HepG2 (cell line): ENCODE results near the gene SLC22A23. TPM values are rescaled to one million over a fixed set of nuclear protein-coding genes. Genes with fewer than 3 reads are reported as not detected.

Experiments
- EP300 ChIP-seq, 3 experiments: sonication (generic) in 1 of 3; formaldehyde crosslinking in 1 of 3; IDR thresholded peaks; 2 replicates each; pipeline versions ENCODE4 v1.5.1 to v1.6.1; 2011 to 2020; ENCODE audit warnings: low read depth in 2 of 3, low read length in 2 of 3, borderline replicate concordance in 1 of 3, improper control_type of control experiment in 1 of 3, mild to moderate bottlenecking in 1 of 3, missing genetic modification reagents in 1 of 3, moderate library complexity in 1 of 3
- FOXP4 ChIP-seq: sonication (generic); formaldehyde crosslinking; IDR thresholded peaks from 2 replicates; pipeline ENCODE4 v1.4.0; 2020; ENCODE audit warnings: missing genetic modification reagents
- GATAD1 ChIP-seq: IDR thresholded peaks from 2 replicates; pipeline ENCODE4 v1.6.1; 2016; ENCODE audit warnings: missing genetic modification reagents, missing compliant biosample characterization
- HOMEZ ChIP-seq: IDR thresholded peaks from 2 replicates; pipeline ENCODE4 v1.6.1; 2016; ENCODE audit warnings: low read depth
- NR0B2 ChIP-seq: sonication (generic); formaldehyde crosslinking; IDR thresholded peaks from 2 replicates; pipeline ENCODE4 v1.4.0; 2020; ENCODE audit warnings: mild to moderate bottlenecking, missing genetic modification reagents
- PPARG ChIP-seq: conservative IDR thresholded peaks from 2 replicates; pipeline ENCODE4 v1.6.1; 2016; ENCODE audit warnings: missing biosample characterization, missing genetic modification reagents
- PRMT3 ChIP-seq: sonication (generic); formaldehyde crosslinking; IDR thresholded peaks from 2 replicates; pipeline ENCODE4 v1.8.1; 2022; ENCODE audit warnings: low read depth, mild to moderate bottlenecking, moderate library complexity, missing genetic modification reagents, borderline replicate concordance
- RXRB ChIP-seq: IDR thresholded peaks from 2 replicates; pipeline ENCODE4 v1.6.1; 2016; ENCODE audit warnings: borderline replicate concordance, missing genetic modification reagents, missing compliant biosample characterization
- SAP130 ChIP-seq: IDR thresholded peaks from 2 replicates; pipeline ENCODE4 v1.6.1; 2016; ENCODE audit warnings: low read depth
- SOX6 ChIP-seq, 2 experiments: fragments of 450-650 bp in 1 of 2; sonication (generic) in 1 of 2; formaldehyde crosslinking in 1 of 2; IDR thresholded peaks; 2 replicates each; pipeline versions ENCODE4 v1.4.0 to v1.6.1; 2017 to 2020; ENCODE audit warnings: antibody characterized with exemption in 1 of 2, mild to moderate bottlenecking in 1 of 2, missing genetic modification reagents in 1 of 2
- ZNF101 ChIP-seq: sonication (generic); formaldehyde crosslinking; IDR thresholded peaks from 2 replicates; pipeline ENCODE4 v1.4.0; 2020; ENCODE audit warnings: mild to moderate bottlenecking, low read depth, missing genetic modification reagents, borderline replicate concordance
- ZNF564 ChIP-seq: sonication (generic); formaldehyde crosslinking; IDR thresholded peaks from 2 replicates; pipeline ENCODE4 v1.8.1; 2023; ENCODE audit warnings: mild to moderate bottlenecking, missing genetic modification reagents
- ZNF646 ChIP-seq: sonication (generic); formaldehyde crosslinking; IDR thresholded peaks from 2 replicates; pipeline ENCODE4 v1.9.0; 2021; ENCODE audit warnings: mild to moderate bottlenecking, missing genetic modification reagents
- polyA plus RNA-seq, 8 experiments: library from polyadenylated mRNA; depleted of rRNA in 3 of 8; stranded (reverse) in 7 of 8; unstranded in 1 of 8; fragments of >200 nt; fragmentation: Illumina TruSeq in 4 of 8; extraction: Trizol in 4 of 8; gene quantifications; 2 replicates each; pipeline versions ENCODE4 v1.2.1 to v1.2.3, GENCODE V29; 2011 to 2016; ENCODE audit warnings: low read depth in 4 of 8, missing spikeins in 1 of 8, mixed read lengths in 1 of 8; ENCODE audit not compliant: insufficient read depth in 1 of 8
- total RNA-seq, 5 experiments: library from RNA; depleted of rRNA; stranded (reverse); fragments of >200 nt; fragmentation: Illumina TruSeq; extraction: Trizol; gene quantifications; 2 replicates each; pipeline ENCODE4 v1.2.3, GENCODE V29; 2016; ENCODE audit warnings: low read depth in 1 of 5

Gene SLC22A23
- total and polyA plus RNA-seq, 2 of the 13 experiments (the other 11 are each of a cell fraction or from before 2014, with no cell fraction given), result 11.8 to 17.5 TPM

- TF ChIP-seq ZNF646 (CRISPR knock-in tag) (no peak), FOXP4 (CRISPR knock-in tag) (no peak), HOMEZ (CRISPR knock-in tag) (no peak), PRMT3 (CRISPR knock-in tag) (no peak), NR0B2 (CRISPR knock-in tag) (no peak), ZNF101 (CRISPR knock-in tag) (no peak), SOX6 (IDR thresholded peaks at IDR 0.05) (no peak), SOX6 (CRISPR knock-in tag; IDR thresholded peaks at IDR 0.05) (0 out of 2 replicates have a peak, but pooled peaks have one; percentile 5), EP300 (IDR thresholded peaks at IDR 0.05; ENCODE audit: low read depth in 2 of 2, low read length in 2 of 2) (peak in 1 of 2 experiments; percentile 22; a peak in 1 of 4 replicates), EP300 (CRISPR knock-in tag; IDR thresholded peaks at IDR 0.05; ENCODE audit: borderline replicate concordance) (no peak), SAP130 (no peak), PPARG (0 out of 2 replicates have a peak, but pooled peaks have one; percentile 37), GATAD1 (CRISPR knock-in tag) (no peak), RXRB (CRISPR knock-in tag) (no peak), ZNF564 (CRISPR knock-in tag) (no peak)
These were observed 49.7 kb downstream of the SLC22A23 start (continued) for GRCh38 chr6:3406891-3407809.
